A204.1 (cell line): ENCODE results near the gene PTPRO.

Experiments used
- FAIRE-seq: peaks from 2 replicates; lab custom pipeline; 2012; peaks lifted over from hg19 to GRCh38; lab: Jason Lieb, UNC

Gene PTPRO

DNA sequence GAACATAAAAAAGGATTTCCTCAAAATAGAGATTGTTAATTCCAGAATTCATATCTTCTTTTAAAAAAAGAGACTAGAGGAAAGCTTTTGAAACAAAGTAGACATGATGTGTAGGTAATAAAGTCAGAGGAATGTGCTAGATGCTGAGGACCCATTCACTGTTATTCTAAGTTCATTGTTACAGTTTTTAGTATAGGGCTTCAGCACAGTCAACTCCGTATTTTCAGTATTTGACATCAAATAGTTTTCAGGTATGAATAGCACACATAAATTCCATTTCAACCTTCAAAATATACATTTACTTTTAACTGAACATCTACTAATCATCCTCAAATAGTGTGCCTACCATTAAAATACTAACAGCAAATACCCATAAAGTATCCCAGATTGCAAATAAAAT, 239.1 kb downstream of the PTPRO start:
- no peak for FAIRE-seq

DNA sequence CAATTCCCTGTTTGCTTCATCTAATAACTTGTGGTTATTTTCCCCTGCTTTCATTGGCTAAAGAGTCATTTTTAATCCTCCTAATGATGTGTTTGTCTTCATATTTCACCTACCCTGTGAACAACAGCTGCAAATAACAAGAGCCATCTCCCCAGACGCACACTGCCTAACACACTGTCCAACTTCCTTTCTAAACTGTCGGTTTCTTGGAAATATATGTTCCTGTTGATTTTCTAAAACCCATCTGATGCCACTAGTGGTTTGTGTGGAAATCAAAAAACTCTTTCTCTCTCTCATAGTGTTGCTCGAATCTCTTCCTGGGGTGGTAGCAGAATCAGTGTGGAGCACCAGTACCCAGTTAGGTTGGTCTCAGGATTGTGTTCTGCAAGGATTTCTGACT, 240.0 kb downstream of the PTPRO start:
- no peak for FAIRE-seq

DNA sequence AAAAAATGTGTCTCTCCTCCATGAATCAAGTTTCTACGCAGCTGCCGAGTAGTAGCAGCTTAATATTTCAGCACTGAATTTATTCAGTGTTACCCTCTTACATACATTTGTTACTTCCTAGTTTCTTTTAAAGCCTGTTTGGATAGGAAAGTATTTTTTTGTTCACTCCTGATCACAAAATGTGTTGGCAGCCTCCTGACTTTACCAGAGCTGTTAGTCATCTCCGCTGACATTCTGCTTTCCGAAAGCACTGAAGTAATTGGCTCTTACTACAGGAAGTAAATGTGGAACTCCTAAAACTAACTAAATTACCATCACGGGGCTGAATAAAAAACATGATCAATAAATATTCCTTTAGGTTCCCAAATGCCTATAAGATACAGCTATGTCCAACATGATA, 241.4 kb downstream of the PTPRO start:
- no peak for FAIRE-seq

DNA sequence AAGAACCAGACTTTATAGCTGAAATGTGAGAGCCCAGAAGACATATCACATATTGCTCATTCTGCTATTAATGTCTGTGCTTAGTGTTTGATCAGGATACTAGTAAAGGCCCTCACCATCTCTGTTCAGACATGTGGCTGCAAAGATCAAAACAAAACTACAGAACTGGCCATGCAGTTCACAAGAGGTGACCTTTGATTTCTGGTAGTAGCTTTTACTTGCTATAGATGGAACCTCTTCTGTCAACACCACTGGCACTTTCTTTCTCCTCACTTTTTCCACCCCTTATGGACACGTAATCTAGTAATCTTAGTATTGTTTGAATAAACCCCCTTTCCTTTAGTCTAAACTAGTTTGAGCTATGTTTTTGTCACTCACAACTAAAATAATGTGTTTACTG, 252.0 kb downstream of the PTPRO start:
- FAIRE-seq: no peak

DNA sequence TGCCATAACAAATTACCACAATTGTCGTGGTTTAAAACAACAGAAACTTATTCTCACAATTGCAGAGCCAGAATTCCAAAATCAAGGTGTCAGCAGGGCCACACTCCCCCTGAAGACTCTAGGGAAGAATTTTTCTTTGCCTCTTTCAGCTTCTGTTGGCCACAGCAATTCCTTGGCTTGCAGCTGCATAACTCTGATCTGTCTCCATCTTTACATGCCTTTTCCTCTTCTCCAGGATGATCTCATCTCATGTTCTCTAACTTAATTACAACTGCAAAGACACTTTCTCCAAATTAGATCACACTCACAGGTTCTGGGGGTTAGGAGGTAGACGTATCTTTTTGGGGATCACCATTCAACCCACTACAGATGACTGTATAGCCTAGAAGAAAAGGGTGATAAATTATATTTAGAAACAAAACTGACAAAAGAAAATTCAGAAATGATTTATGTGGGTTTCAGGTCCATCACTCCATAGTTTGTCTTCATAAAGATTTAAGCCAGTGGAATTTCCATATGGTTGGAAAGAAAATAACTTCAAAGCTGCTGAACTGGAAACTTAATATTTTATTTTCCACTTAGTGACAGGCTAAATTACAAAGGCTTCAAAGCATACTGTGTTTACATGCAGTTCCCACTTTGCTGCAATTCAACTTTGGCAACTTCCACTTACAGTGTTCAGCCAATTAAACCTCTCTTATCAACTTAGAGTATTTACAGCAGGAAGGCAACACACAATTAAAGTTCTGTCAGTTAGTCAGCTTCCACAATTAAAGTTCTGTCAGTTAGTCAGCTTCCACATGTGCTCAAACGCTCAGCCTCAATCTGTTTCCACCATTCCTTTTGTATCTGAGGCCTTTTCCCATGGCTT, 253.6 kb downstream of the PTPRO start:
- no peak for FAIRE-seq

DNA sequence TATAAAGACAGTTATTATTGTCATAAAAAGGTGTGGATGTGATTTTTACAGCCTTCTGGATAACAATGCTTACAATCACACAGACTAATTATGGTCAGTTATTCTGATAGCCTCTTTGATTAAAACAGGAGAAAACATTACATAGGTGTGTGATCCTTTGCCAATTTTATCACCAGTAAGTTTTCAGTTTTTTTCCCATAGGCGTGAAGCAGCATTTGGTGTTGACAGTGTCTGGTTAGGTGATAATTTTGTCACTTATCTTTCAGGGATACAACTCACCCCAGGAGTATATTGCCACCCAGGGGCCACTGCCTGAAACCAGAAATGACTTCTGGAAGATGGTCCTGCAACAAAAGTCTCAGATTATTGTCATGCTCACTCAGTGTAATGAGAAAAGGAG, 258.1 kb downstream of the PTPRO start:
- no peak for FAIRE-seq

DNA sequence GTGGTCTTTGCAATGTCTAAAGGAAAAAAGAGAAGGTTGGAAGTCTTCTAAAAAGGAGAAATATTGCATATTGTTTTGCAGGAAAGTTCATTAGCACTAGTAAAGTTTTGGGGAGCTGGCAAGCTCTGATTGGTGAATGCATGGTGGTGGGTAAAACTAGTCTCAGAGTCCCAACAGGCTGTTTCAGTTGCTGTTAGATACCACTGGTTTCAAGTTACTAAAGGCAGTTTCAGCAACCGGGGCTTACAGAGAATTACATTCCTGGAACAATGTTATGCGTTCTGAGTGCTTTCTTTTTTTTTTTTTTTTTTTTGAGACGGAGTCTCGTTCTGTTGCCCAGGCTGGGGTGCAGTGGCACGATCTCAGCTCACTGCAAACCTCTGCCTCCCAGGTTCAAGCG, 258.7 kb downstream of the PTPRO start:
- no peak for FAIRE-seq

DNA sequence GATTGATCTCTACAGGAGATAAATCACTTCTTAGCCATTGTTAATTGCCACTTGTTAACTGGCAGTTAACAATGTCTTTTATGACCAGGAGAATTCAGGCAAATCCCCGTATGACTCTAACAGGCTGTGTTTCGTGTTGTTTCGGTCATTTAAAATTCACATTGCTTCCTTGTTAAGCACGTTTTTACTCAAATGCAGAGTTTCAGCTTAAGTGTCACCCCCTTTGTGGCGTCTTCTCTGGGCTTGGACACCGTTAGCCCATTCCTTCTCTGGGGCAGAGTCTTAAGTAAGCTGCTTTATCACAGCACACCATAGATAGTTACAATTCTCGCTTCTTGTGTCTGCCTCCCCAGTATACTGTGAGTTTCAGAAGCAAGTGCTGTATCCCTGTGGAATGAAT, 261.5 kb downstream of the PTPRO start:
- no peak for FAIRE-seq

DNA sequence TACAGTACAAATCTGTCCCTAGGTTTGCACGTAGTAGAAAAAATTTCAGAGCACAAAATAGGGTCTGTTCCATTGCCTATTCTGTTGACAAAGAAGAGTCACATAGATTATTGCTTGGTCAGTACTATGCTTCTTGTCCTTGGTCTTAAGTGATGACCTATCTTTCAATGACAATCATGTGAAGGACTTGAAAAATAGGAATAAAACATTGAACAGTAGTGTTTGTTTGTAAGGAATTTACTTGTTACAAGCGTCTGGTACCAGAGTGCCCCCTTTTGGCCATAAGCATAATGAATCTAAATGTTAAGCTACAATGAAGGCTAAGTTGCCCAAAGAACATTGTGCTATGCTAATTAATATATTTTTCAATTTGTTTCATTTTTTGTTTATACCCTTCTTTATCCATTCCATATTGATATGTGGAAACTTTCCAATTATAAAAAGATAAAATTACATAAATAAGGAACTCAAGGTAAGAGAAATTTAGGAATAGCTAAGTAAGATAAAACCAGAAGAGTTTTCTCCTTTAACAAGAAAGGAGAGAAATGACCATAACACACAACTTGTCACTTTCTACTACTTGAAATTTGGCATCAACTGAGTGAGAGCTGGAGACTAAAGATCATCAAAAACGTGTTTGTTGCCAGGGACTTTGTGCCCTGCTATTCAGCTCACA, 262.2 kb downstream of the PTPRO start:
- FAIRE-seq: peak; percentile 79

DNA sequence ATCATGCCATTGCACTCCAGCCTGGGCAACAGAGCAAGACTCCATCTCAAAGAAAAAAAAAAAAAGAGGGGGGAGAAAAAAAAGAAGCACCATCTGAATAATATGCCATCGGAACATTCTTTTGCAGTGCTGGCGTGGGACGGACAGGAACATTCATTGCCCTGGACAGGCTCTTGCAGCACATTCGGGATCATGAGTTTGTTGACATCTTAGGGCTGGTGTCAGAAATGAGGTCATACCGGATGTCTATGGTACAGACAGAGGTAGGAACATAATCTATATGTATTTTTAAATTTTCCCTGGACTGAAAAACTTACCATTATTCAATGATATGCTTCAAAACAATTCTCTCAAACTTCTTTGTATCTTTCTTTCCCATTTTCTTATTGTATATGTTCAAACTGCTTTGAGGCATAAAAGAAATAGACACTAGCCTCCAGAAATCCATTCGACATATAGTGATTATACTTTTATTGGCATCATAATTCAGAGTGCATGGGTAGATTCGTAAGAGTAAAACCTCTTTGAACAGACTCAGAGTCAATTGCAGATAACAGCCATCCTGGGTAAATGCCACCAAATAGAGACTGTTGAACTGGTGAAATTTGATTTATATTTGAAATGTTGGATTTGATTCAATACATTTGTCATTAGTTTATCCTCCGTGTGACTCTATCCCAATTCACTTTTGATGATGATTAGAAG, 267.2 kb downstream of the PTPRO start:
- no peak for FAIRE-seq

DNA sequence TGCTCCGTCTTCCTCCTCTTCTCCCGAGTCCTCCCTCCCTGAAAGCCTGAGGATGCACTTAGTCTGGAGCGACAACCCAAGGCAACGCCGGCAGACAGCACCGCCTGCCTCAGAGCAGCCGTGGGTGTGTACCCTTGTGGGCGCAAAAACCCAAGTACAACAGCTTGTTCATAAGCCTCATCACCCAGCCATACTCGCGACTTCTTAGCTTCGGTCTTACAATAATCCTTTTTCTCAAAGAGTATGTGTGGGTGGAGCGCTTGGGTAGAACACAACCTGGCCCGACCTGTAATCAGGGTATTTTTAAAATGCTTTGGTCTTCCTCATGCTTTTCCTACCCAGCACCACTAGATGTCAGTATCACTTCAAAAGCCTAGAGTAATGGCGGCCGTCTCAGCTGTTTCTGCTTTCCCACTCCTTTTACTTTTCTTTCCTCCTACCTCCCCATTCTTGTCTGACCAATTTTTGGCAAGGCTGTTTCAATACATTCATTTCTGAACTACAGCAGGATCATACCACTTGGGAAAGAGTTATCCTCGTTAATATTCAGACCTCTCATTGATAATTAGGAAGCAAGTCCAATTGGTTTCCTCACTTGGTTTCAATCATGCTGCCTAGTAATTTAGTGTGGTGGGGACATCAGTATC, 268.0 kb downstream of the PTPRO start:
- FAIRE-seq: peak; percentile 81

DNA sequence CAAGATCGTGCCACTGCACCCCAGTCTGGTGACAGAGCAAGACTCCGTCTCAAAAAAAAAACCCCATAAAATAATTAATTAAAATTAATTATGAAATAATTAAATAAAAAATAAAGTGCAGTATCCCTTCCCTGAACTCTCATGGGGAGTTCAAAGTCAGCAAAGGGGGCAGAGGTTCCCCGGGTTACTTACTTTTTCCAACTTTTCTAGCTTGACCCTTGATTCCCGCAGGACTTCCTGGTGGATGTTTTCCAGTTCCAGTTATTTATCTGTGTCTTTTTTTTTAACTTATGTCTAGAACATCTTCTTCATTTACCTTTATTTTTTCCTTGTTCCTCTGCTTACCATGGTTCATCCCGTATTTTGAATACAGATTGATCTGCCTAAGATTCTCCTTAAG, 269.5 kb downstream of the PTPRO start:
- FAIRE-seq: no peak

DNA sequence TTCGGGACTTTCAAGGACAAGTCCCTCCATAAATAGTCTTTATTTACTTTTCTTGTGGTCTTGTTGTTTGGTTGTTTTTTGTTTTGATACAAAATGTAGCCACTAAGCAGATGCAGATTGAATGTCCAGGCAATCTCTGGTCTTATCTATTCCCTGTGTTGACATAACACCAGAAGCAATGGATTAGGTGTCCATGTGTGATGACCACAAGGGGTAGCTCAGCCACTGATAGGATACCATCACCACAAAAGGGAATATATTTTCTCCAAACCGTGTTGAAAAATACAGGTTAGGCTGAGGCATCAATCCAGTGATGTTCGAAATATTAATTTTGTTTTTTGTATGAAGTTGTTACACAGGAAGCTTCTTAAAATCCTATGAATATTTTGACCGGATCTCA, 270.6 kb downstream of the PTPRO start:
- FAIRE-seq: no peak

DNA sequence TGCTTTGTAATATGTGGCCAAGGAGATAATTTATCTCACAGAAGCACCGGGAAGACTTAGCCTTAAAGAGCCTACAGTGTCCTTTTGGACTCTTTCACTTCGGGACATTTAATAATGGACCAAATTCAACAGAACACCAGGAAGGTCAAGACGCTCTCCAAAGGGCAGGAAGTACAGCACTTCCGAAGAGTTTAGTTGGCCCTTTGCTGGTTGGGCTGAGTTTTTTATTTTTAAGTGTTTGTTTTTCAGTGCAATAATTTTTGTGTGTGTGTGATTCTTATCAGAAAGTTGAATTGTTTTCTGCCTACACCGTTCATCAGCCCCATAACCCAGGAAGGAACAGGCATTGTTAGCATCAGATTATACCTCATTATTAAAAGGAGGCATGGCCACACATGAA, 273.9 kb downstream of the PTPRO start:
- FAIRE-seq: no peak

DNA sequence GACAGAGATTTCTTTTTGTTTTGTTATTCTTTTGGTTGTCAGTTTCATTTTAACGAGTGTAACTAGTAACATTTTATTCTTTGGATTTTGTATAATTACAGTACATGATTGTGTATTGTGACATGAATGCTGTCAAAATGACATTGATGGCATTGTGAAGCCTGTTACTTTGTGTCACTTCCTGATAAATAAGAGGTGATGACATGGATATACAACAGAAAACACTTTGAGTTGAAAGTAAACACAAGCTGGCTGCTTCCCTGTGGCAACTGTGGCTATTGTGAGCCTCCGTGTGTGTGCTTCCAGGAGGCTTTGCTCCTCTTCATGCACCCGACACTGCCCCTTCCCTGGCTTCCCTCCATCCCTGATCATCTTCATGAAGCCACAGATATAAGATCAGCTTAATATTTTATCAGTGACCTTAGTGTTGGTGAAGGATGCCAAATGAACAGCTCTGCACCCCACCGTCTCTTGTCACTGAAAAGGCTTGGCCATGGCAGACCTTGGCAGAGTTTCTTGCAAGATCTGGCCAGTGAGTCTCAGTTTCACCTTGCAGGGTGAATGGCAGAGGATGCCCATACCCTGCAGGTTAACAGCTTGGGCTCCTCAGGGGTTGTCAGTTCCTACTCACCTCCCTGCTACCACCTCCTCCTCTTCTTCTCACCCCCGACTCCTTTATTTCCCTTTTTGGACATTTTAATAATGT, 275.0 kb downstream of the PTPRO start:
- no peak for FAIRE-seq

DNA sequence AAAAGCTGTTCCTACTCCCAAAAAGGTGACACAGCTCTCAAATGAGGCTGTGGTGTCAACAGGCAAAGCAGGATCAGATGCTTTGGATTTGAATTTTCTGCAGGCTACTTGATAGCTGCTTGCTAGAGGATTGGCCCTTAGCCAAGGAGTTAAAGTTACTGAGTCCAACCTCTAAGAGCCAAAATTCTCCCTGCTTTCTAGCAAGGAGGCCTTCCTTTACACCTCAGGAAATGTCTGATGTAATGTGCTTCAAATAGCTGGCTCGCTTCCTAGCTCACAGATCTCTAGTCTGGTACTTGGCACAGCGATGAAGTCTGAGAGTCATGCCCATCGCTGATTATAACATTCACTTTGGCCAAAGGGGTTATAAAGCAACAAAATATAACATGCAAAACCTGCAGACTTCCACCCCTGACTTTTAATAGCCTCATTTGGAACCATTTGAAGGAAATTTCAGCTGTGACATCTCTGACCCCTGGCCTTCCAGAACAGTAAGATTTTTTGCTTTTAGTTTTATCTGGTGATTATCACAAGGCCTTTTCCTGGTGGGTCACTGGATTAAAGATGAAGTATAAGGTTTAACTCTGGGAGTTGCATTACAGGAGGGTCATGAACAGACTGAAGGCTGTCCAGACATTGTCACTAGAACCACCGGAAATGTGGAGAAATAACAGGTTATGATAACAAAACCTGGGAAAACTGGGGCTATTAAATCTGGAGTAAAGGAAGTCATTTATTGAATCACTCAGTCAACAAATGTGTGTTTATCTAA, 277.1 kb downstream of the PTPRO start:
- no peak for FAIRE-seq

DNA sequence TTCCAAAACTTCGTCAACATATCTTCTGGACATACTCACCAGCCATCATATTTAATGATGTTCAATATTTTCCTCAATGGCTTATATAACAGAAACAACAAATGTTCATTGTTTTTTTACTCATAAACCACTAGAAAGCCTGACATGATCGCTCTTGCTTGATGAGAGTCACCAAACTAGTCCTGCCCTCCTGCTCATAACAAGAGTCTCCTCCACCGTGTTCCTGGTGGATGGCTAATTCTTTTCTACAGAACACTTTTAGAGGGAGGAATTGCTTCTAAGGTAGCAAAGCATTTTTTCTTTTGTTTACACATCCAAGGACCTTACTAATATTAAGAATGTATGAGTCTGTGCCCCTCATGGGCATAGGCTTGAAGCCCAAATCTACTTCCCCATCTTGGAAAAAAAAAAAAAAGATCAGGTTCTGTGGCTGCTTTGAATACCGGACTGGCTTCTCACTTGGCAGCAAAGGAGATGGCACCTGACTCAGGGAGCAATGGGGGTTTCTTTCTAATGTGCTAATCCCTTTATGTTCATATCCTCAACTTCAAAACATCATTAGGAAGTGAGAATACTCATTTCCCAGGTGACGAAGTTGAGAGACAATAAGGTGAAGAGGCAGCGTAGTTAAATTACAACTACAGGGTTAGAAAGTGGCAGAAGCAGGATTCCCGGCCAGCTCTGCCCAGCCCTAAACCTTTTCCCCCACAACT, 278.1 kb downstream of the PTPRO start:
- FAIRE-seq: no peak

DNA sequence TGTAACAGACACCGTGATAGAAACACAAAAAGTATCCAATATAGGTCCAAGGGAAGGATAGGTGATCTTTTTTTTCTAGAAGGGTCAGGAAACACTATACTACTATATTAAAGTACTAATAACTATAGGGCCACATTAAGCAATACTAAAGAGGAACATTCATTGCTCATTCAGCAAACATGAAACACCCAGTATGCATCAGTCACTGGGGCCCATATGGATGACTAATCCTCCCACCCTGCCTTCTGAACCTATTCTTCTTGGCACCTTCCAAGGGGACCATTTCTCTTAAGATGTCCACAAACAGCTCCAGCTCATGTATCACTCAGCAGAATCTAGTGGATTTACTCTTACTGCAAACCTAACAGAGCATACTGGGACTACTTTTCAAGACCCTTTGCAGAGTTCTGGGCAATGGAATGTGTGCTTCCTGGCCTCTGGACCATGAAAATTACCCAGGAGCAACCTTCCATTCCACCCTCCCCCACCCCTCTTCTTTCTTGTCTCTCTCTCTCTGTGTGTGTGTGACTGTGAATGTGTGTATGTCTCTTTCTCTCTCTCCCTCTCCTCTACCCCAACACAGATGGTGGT, 279.0 kb downstream of the PTPRO start:
- FAIRE-seq: no peak

DNA sequence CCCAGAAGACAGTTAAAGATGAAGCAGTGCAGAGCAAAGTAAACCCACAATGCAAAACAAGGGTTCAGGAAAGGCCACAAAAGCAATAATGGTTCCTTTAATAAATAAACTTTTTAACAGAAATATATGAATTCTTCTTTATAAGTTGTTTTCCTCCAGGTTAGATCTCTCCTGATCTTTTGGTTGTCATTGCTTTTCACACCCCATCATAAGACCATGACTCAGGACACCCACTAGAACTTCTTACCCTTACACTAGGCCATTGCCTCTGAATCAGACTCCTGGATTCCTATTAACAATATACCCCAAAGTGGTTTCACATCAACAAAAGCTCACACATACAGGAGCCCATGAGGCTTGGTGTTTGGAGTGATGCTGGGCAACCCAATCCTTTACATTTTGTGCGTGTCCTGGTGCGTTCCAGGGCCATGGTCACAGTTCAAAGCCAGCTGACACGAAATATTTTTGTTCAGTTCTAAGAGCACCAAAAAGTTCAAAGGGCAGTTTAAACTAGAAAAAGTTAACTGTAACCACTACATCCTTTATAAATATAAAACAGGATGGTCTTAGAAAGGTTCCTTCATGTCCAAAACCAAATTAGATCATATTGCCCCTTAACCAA, 279.9 kb downstream of the PTPRO start:
- FAIRE-seq: no peak
